ENCODE results near the gene ABHD11. TPM values are rescaled to one million over a fixed set of nuclear protein-coding genes. Genes with fewer than 3 reads are reported as not detected.

The ABHD11 gene
- total and polyA plus RNA-seq, 2 donors (not counting 1 experiment from before 2014, with no cell fraction given): 6.5 to 7.1 TPM

- TF ChIP-seq EZH2 (IDR thresholded peaks at IDR 0.05; ENCODE audit: low read length, missing control alignments): no peak
- no peak for TF ChIP-seq CTCF (conservative IDR thresholded peaks at IDR 0.05 in 1 of 2, IDR thresholded peaks at IDR 0.05 in 1 of 2; ENCODE audit: low read depth in 1 of 2, low read length in 2 of 2)
- no peak overlapping the region for H3K9ac ChIP-seq (ENCODE audit: insufficient read depth, low read length)
- no peak overlapping the region for H2AFZ ChIP-seq (ENCODE audit: low read length)
- no peaks in the 10 kb centered on the region for H3K36me3 ChIP-seq (ENCODE audit: control insufficient read depth, insufficient read depth, low read length)
- H3K4me1 ChIP-seq (ENCODE audit: control insufficient read depth, extremely low read depth, insufficient read depth, low read length): no peaks in the 10 kb centered on the region
- H3K9me3 ChIP-seq (ENCODE audit: control insufficient read depth, insufficient read depth, low read depth, low read length): no peaks in the 10 kb centered on the region
- H3K27me3 ChIP-seq (ENCODE audit: control insufficient read depth, insufficient read depth, low read length): peaks cover 14% of the 10 kb centered on the region
- no peak for DNase-seq (ENCODE audit: low read depth in 2 of 2)
- H3K4me2 ChIP-seq (ENCODE audit: extremely low read depth, insufficient read depth, low read length): no peak overlapping the region
- H3K4me3 ChIP-seq (replicated peaks in 1 of 4; ENCODE audit: control extremely low read depth in 1 of 4, insufficient read depth in 1 of 4, low read depth in 3 of 4, low read length in 4 of 4): no peak overlapping the region
- H4K20me1 ChIP-seq (ENCODE audit: control insufficient read depth, extremely low read depth, insufficient read depth, low read length): no peaks in the 10 kb centered on the region
- H3K27ac ChIP-seq (ENCODE audit: insufficient read depth, low read length): no peak overlapping the region
- no peaks in the 10 kb centered on the region for H3K79me2 ChIP-seq (ENCODE audit: control insufficient read depth, insufficient read depth, low read length)
Observed at GRCh38 chr7:73773700-73774517, 35.3 kb upstream of the ABHD11 start.

GRCh38 chr7:73770860-73771670, 32.5 kb upstream of the ABHD11 start:
- Histone ChIP-seq H3K79me2 (ENCODE audit: control insufficient read depth, insufficient read depth, low read length) (no peaks in the 10 kb centered on the region), H3K9me3 (ENCODE audit: control insufficient read depth, insufficient read depth, low read depth, low read length) (no peaks in the 10 kb centered on the region), H4K20me1 (ENCODE audit: control insufficient read depth, extremely low read depth, insufficient read depth, low read length) (no peaks in the 10 kb centered on the region), H3K36me3 (ENCODE audit: control insufficient read depth, insufficient read depth, low read length) (no peaks in the 10 kb centered on the region), H3K27ac (ENCODE audit: insufficient read depth, low read length) (no peak overlapping the region), H2AFZ (ENCODE audit: low read length) (no peak overlapping the region), H3K4me2 (ENCODE audit: extremely low read depth, insufficient read depth, low read length) (no peak overlapping the region), H3K9ac (ENCODE audit: insufficient read depth, low read length) (no peak overlapping the region), H3K4me3 (replicated peaks in 1 of 4; ENCODE audit: control extremely low read depth in 1 of 4, insufficient read depth in 1 of 4, low read depth in 3 of 4, low read length in 4 of 4) (no peak overlapping the region), H3K27me3 (ENCODE audit: control insufficient read depth, insufficient read depth, low read length) (peaks cover 19% of the 10 kb centered on the region), H3K4me1 (ENCODE audit: control insufficient read depth, extremely low read depth, insufficient read depth, low read length) (no peaks in the 10 kb centered on the region)
- TF ChIP-seq EZH2 (IDR thresholded peaks at IDR 0.05; ENCODE audit: low read length, missing control alignments): no peak
- no peak for TF ChIP-seq CTCF (conservative IDR thresholded peaks at IDR 0.05 in 1 of 2, IDR thresholded peaks at IDR 0.05 in 1 of 2; ENCODE audit: low read depth in 1 of 2, low read length in 2 of 2)
- DNase-seq (ENCODE audit: low read depth in 2 of 2): no peak
